Measurements from ENCODE around the gene FAM184B.

DNA sequence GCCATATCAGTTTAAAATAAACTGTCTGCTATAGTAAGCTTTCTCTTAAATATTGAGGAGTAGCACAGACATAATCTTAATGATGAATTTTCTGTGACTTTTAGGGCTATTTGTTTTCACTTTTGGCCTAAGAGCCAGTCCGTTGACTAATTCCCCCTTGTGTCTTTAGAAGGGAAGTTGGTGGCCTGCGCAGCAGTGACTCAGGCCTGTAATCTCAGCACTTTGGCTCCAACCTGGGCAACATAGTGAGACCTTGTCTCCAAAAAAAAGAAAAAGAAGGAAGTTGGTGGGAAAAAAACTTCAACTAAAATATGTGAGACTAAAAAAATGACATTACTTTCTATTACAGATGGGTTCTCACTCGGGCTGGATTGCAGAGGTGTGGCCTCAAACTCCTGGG, 32.7 kb upstream of the FAM184B start:
- TF ChIP-seq, protein P1, sequence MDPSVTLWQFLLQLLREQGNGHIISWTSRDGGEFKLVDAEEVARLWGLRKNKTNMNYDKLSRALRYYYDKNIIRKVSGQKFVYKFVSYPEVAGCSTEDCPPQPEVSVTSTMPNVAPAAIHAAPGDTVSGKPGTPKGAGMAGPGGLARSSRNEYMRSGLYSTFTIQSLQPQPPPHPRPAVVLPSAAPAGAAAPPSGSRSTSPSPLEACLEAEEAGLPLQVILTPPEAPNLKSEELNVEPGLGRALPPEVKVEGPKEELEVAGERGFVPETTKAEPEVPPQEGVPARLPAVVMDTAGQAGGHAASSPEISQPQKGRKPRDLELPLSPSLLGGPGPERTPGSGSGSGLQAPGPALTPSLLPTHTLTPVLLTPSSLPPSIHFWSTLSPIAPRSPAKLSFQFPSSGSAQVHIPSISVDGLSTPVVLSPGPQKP (IDR thresholded peaks at IDR 0.05; ENCODE audit: low read depth, low read length) = no peak
- TF ChIP-seq, protein P2, sequence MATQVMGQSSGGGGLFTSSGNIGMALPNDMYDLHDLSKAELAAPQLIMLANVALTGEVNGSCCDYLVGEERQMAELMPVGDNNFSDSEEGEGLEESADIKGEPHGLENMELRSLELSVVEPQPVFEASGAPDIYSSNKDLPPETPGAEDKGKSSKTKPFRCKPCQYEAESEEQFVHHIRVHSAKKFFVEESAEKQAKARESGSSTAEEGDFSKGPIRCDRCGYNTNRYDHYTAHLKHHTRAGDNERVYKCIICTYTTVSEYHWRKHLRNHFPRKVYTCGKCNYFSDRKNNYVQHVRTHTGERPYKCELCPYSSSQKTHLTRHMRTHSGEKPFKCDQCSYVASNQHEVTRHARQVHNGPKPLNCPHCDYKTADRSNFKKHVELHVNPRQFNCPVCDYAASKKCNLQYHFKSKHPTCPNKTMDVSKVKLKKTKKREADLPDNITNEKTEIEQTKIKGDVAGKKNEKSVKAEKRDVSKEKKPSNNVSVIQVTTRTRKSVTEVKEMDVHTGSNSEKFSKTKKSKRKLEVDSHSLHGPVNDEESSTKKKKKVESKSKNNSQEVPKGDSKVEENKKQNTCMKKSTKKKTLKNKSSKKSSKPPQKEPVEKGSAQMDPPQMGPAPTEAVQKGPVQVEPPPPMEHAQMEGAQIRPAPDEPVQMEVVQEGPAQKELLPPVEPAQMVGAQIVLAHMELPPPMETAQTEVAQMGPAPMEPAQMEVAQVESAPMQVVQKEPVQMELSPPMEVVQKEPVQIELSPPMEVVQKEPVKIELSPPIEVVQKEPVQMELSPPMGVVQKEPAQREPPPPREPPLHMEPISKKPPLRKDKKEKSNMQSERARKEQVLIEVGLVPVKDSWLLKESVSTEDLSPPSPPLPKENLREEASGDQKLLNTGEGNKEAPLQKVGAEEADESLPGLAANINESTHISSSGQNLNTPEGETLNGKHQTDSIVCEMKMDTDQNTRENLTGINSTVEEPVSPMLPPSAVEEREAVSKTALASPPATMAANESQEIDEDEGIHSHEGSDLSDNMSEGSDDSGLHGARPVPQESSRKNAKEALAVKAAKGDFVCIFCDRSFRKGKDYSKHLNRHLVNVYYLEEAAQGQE (IDR thresholded peaks at IDR 0.05) = no peak
- no peak for TF ChIP-seq ZSCAN20 (CRISPR knock-in tag; IDR thresholded peaks at IDR 0.05)
- TF ChIP-seq, protein P3, sequence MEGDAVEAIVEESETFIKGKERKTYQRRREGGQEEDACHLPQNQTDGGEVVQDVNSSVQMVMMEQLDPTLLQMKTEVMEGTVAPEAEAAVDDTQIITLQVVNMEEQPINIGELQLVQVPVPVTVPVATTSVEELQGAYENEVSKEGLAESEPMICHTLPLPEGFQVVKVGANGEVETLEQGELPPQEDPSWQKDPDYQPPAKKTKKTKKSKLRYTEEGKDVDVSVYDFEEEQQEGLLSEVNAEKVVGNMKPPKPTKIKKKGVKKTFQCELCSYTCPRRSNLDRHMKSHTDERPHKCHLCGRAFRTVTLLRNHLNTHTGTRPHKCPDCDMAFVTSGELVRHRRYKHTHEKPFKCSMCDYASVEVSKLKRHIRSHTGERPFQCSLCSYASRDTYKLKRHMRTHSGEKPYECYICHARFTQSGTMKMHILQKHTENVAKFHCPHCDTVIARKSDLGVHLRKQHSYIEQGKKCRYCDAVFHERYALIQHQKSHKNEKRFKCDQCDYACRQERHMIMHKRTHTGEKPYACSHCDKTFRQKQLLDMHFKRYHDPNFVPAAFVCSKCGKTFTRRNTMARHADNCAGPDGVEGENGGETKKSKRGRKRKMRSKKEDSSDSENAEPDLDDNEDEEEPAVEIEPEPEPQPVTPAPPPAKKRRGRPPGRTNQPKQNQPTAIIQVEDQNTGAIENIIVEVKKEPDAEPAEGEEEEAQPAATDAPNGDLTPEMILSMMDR (IDR thresholded peaks at IDR 0.05) = no peak
